Right lung (tissue), 10 donors: ENCODE results near the gene BRSK2. TPM values are rescaled to one million over a fixed set of nuclear protein-coding genes. Genes with fewer than 3 reads are reported as not detected.
"Not testable (repeated sequence)": the region's sequence is repeated elsewhere in the genome, so short reads cannot be mapped to it uniquely, and the experiment has no call there.

Source experiments
- DNase-seq, 2 donors: peaks; one replicate each; pipeline ENCODE4 v3.0.0-alpha.2; 2013
- long read RNA-seq, 8 donors: transcript quantifications; one replicate each; lab custom pipeline, GENCODE V29; 2026
- polyA plus RNA-seq, 5 donors: library from polyadenylated mRNA; unstranded; fragments of 120-200 nt; gene quantifications; one replicate each; pipeline versions ENCODE4 v1.2.1 to v1.2.3, GENCODE V29; 2013; ENCODE audit warnings: inconsistent platforms in 1 of 5, low replicate concordance in 1 of 5; ENCODE audit not compliant: insufficient read length in 5 of 5, insufficient read depth in 1 of 5

BRSK2 gene
- polyA plus RNA-seq = 1 to 10 TPM in 1 of 5 donors, under 1 TPM in 4; 0.55 to 1.4 (median 0.67) TPM
- long read RNA-seq, donor 1 = 0 reads
- long read RNA-seq, donor 2 = 0 reads
- long read RNA-seq, donor 3, partial matches to known transcripts = 18 of 23 reads
- long read RNA-seq, donor 3, other reads (novel, unspliced or antisense) = 5 of 23 reads
- long read RNA-seq, donor 4 = 0 reads
- long read RNA-seq, donor 5 = 0 reads
- long read RNA-seq, donor 6, partial matches to known transcripts = 0 of 14 reads
- long read RNA-seq, donor 6, other reads (novel, unspliced or antisense) = 14 of 14 reads
- long read RNA-seq, donor 7 = 0 reads
- long read RNA-seq, donor 8 = 0 reads

GRCh38 chr11:1389932-1390568, at the start of gene BRSK2:
BRSK2 (plus strand) TSS chr11:1389934; CDS start chr11:1390285, 351 bp downstream.
- no peak for DNase-seq

GRCh38 chr11:1340111-1340510, 49.6 kb upstream of the BRSK2 start:
- no peak for DNase-seq

GRCh38 chr11:1341226-1341625, 48.5 kb upstream of the BRSK2 start:
- DNase-seq = not testable (repeated sequence)

- no peak for DNase-seq
These were observed 47.7 kb upstream of the BRSK2 start for GRCh38 chr11:1341928-1342524.

- no peak for DNase-seq
These were observed 46.8 kb upstream of the BRSK2 start for GRCh38 chr11:1342946-1343345.

GRCh38 chr11:1343391-1344055, 46.2 kb upstream of the BRSK2 start:
- no peak for DNase-seq

- no peak for DNase-seq
These were observed 45.6 kb upstream of the BRSK2 start for GRCh38 chr11:1344056-1344635.

- no peak for DNase-seq
These were observed 43.8 kb upstream of the BRSK2 start for GRCh38 chr11:1345737-1346513.

GRCh38 chr11:1346669-1347390, 42.9 kb upstream of the BRSK2 start:
- no peak for DNase-seq

- not testable (repeated sequence) for DNase-seq
These were observed 42.2 kb upstream of the BRSK2 start for GRCh38 chr11:1347411-1347999.

GRCh38 chr11:1348146-1348795, 41.5 kb upstream of the BRSK2 start:
- DNase-seq = no peak

- DNase-seq = no peak
These were observed 40.9 kb upstream of the BRSK2 start for GRCh38 chr11:1348796-1349326.

- DNase-seq = no peak
These were observed 40.2 kb upstream of the BRSK2 start for GRCh38 chr11:1349327-1350041.

- DNase-seq = no peak
These were observed 39.5 kb upstream of the BRSK2 start for GRCh38 chr11:1350086-1350725.

- no peak for DNase-seq
These were observed 38.3 kb upstream of the BRSK2 start for GRCh38 chr11:1351278-1351937.

- DNase-seq = no peak
These were observed 36.9 kb upstream of the BRSK2 start for GRCh38 chr11:1352696-1353382.
